Endometrial microvascular endothelial cells (primary cell): Measurements from ENCODE around the gene NEK11. TPM values are rescaled to one million over a fixed set of nuclear protein-coding genes. Genes with fewer than 3 reads are reported as not detected.
"Not testable (repeated sequence)": the region's sequence is repeated elsewhere in the genome, so short reads cannot be mapped to it uniquely, and the experiment has no call there.

Experiments
- in situ Hi-C: cut with HindIII; loops from 2 replicates; pipeline ENCODE4 v1.10.0; 2017; ENCODE audit warnings: low sequenced_read_pairs, low pct_unique_long_range_greater_than_20kb; ENCODE audit errors: inconsistent ontology term
- total RNA-seq: library from RNA; depleted of rRNA; stranded (reverse); fragments of >200 nt; gene quantifications from one replicate; pipeline ENCODE4 v1.2.3, GENCODE V29; 2015; ENCODE audit errors: inconsistent ontology term

The NEK11 gene
- total RNA-seq, 1 donor from 2014 or later: 5.1 TPM

DNA sequence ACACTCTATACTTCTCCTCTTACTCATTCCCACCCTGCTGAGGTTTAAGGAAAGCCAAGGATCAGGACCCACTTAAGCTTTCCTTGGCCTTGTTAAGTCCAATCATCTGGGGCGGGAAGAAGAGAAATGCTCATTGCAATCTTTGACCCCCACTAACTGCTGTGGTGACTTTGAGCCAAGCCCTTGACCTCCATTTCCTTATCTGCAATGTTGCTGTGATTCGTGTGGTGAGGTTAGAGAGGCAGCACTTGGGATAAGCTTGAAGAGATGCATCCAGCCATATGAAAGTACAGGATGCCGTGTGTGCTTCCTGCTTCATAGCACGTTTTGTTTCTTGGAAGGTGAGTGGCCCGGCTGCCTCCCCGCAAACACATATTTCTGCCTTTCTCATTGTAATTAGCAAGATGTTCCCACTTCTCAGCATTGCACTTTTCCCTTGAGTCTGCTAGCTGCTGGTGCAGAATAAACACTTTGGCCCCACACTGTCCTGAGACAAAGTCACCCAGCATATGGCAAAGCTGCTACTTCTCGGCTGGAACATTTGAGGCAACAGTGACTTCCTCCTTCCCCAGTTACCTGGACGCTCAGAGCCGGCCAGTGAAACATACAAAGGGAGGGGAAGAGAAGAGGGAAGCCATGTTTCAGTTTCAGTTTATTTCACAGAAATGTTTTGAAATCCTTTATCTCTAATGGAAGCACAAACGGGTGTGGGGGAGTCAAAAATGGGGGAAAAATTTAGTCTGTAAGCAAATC, 344.4 kb downstream of the NEK11 start:
- in situ Hi-C loops: no loop called here

DNA sequence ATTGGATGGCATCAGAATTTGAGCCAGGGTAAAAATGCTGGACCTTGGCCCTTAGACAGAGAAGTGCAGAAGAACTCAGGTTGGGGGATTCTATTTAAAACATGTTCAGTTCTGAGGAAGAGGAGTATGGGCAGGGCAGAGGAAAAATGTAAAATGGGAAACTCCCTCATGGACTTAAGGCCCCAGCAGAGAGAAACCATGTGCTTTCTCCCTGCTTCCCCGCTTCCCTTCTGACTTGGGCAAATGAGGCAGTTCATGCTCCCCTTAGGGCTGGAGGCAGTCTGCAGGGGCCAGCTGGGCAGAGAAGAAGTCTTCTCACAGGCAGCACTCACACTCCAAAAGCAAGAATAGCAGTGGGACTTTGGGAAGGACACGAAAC, 345.0 kb downstream of the NEK11 start:
- in situ Hi-C loops: no loop called here

DNA sequence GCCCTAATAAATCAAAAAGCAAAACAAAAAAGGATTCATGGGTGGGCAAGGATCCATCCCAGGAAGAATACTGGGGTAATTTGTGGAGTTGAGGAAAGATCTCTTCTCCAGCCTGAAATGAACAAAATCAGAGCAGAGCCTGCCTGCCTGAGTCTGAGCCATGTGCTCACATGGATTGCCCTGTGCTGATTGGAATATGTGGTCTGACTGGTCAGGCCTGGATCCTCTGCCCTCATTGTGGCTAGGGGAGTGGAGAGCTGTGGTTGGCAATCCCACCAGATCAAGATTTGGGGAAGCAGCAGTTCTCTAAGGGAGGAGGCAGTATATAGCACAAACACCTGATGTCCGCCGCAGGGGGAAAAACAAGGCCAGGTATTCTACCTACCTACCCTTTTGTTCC, 348.1 kb downstream of the NEK11 start:
- in situ Hi-C loops: no loop called here

DNA sequence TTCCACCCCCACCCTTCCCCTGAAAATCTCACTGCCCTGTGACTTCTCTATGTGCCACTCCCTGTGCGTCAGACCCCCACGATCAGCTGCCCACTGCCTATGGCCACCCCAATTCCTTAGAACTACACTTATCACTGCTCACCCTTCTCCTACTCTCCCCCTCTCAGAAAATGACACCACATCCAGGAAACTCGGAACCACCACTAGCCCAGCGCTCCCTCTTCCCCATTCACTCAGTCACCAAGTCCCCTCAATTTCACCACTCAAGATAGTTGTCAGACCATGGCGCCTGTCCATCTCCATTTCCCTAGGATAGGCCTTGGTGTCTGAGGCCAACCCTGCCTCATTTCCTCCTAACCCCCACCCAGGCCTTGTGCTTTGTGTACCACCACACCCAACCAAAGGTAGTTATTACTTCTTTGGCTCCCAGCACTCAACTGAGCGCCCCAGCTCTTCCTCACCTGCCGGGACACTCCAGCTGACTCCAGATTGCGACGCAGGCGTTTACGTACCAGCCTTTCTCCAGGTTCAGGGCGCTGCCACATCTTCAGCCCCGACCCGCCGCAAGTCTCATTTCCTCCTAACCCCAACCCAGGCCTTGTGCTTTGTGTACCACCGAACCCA, 354.3 kb downstream of the NEK11 start:
- in situ Hi-C loops: not testable (repeated sequence)

DNA sequence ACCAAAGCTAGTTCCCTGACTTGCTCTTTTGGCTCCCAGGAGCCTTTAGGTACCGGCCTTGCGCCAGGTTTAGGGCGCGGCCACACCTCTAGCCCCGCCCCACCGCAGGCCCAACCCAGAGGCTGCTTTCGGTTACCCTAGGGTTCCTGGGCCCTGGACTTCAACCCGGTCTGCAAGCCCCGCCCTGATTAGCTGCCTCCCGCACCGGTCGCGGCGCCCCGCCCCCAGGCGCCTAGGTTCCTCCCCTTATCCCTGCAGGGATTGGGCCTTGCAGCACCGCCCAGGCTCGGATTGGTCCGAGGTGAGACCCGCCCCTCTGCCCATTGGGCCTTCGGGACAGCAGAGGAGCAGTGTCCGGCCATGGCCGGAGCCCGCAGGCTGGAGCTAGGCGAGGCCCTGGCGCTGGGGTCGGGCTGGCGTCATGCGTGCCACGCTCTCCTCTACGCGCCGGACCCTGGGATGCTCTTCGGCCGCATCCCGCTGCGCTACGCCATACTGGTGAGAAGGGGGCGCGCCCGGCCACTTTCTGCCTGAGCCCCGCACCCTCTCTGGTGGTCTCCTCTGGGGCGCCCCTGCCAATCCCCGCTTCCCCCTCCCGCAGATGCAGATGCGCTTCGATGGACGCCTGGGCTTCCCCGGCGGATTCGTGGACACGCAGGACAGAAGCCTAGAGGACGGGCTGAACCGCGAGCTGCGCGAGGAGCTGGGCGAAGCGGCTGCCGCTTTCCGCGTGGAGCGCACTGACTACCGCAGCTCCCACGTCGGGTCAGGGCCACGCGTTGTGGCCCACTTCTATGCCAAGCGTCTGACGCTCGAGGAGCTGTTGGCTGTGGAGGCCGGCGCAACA, 355.0 kb downstream of the NEK11 start, which contains the start of gene NUDT16:
Gene NUDT16, plus strand, starts transcription at position 330 of the 847 bp plus-strand sequence. Its CDS starts 31 bp downstream, at position 361.
- in situ Hi-C loops: no loop called here

DNA sequence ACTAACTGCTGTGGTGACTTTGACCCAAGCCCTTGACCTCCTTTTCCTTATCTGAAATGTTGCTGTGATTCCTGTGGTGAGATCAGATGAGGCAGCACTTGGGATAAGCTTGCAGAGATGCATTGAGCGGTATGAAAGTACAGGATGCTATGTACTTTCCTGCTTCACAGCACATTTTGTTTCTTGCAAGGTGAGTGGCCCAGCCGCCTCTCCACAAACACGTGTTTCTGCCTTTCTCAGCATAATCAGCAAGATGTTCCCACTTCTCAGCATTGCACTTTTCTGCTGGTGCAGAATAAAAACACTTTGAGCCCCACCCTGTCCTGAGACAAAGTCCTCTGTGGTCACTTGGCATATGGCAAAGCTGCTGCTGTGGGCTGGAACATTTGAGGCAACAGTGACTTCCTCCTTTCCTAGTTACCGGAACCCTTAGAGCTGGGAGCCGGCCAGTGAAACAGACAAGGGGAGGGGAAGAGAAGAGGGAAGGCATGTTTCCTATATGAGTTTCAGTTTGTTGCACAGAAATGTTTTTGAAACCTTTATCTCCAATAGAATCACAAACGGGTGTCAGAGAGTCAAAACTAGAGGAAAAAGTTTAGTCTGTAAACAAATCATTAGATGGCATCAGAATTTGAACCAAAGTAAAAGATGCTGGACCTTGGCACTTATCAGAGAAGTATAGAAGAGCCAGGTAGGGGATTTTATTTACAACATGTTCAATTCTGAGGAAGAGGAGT, 359.9 kb downstream of the NEK11 start:
- in situ Hi-C loops: no loop called here

DNA sequence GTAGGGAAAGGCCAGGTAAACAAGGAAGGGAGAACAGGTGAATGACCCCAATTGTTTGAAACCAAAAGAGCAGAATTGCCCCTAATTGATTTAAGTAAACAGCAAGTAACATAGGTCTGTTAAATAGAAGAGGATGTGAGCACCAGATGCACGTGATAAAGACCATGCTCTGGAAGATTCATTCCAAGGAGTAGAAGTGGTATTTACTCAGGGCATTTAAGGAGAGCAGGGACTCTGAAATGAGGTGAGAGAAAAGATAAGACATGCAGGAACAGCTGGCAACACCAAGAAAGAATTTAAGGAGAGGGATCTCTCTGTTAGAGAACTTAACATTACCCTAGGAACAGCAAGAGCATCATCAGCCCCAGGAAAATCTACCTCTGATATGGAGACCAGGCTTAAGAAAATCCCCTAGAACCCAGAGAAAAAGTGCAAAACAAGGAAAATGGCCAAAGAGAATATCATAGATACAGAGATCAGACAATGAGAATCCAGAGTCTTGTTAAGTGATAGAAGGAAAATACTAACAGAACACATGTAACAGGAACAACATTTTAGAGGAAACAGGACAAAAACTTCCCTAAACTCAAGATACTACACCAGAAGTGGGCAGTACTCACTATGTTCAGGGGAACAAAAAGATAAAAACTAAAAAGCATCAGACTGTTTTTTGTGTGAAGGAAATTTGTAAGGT, 361.3 kb downstream of the NEK11 start:
- in situ Hi-C loops: no loop called here

DNA sequence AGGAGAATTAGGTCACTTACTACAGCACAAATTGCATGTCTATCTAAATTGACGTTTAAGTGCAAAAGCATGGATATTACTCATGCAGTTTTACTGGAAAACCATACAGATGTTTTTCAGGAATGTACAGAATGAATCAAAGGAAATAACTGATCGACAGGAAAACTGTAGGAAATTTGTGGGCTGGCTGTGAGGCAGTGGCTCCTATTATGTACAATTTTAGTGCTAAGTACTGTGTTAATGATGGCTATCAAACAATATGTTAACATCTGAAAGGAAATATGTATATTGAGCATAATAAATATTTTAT, 361.8 kb downstream of the NEK11 start:
- in situ Hi-C loops: no loop called here

DNA sequence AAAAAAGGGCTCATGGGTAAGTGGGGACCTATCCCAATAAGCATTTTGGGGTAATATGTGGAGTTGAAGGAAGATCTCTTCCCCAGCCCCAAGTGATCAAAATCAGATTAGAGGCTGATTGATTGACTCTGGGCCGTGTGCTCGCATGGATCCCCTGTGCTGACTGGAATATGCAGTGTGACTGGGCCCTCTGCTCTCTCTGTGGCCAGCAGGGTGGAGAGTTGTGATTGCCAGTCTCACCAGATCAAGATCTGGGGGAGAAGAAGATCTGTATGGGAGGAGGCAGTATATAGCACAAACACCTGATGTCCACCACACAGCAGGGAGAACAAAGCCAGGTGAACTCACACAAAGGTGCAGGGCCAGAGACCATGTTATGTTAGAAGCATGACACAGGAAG, 363.7 kb downstream of the NEK11 start:
- in situ Hi-C loops: no loop called here

DNA sequence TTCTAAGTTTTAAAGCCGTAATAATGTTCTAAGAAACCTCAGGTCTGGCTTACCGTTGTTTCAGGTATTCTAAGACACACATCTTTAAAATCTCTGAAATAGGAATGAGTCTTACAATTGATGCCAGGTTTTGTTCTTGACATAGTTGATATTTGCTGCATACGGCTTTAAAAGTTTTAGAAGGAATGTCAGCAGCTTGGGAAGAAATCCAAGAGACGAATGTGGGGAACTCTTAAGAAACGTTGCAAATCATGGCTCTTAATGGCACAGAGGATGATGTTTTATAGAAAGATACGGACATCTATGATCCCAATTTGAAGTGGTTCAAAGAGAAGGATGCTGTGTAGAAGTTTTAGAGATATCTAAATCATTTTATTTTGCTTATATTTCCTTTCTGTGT, 366.4 kb downstream of the NEK11 start:
- in situ Hi-C loops: no loop called here

DNA sequence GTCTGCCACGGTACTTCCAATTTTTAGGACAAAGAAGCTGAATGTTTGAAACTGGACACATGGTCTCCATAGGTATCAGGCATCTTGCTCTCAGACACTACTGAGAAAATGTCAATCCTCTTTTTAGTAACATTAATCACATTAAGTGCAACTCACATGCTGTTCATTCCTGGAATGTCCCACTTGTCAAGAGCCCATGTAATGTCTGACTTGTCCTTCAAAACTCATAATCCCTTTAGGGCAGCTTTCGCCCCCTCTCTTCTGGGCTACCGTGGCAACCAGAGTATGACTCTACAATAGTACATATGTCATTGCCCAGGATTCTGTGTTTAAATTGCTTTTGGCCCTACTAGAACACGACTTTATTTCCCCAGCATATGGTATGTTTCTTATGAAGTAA, 367.2 kb downstream of the NEK11 start:
- in situ Hi-C loops: no loop called here

DNA sequence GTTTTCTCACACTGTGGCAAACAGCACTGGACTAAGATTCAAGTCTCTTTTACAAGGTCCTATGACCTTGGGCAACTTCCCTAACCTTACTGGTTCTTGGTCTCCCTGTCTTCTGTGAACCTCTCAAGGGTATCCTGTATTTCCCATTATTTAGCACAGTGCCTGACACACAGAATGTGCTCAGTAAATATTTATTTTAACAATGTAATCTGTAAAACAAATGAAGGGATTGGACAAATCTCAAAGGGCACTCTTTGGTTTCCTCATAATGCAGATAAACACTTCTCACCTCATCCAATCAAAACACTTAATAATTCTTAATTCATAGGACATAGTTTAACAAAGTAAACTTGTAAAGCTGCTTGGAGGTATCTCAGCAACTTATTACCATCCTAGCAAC, 367.7 kb downstream of the NEK11 start:
- in situ Hi-C loops: no loop called here

DNA sequence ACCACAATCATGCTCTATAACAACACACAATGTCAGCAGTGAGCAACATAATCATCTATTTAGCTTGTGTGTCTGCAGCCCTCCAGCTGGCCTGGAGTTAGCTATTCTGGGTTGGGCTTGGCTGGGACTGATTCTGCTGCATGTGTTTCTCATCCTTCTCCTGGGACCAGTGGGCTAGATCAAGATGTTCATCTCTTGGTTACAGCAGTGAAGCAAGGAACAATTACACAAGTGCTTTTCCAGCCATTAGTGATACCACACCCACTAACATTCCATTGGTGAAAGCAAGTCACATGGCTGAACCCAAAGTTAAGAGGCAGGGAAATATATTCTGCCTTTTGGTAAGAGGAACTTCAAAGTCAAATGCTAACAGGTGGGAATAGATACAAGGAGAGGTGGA, 369.5 kb downstream of the NEK11 start:
- in situ Hi-C loops: no loop called here

DNA sequence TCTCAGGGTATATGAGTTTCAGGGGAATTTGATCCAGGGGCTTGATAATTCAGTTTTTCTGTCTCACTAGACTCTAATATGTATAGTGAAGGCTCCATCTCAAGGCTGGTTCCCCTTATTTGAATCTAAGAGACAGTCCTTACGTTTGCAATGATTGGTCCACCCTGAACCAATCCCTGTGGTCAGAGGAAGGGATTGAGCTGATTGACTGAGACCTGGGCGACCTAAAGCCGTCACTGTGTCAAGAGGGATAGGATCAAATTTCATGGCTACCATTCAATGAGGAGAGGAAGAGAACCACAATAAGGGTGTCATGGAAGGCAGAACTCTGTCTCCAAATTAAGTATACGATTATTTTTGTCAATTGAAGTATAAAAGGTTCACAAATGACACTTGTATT, 371.2 kb downstream of the NEK11 start:
- in situ Hi-C loops: no loop called here

Other genes with a start within 250 kb of the NEK11 start
- gene ATP2C1, start 132.8 kb upstream of the NEK11 start, total RNA-seq: 69.2 TPM
- gene ASTE1, start 52 bp upstream of the NEK11 start, total RNA-seq: 3.1 TPM